Urinary bladder (tissue), 4 donors: ENCODE measurements around the gene LSM5. TPM values are rescaled to one million over a fixed set of nuclear protein-coding genes. Genes with fewer than 3 reads are reported as not detected.
A peak's percentile ranks its signal among the peaks of the same experiment; 100 is the strongest.
"Not testable (repeated sequence)": the region's sequence is repeated elsewhere in the genome, so short reads cannot be mapped to it uniquely, and the experiment has no call there.

ENCODE experiments used
- DNase-seq: peaks from one replicate; pipeline ENCODE4 v3.0.0-alpha.2; 2015; ENCODE audit errors: extremely low spot score
- H3K27ac ChIP-seq: one replicate; pipeline ENCODE4 v1.5.1; 2013; ENCODE audit warnings: low read depth, mild to moderate bottlenecking, moderate library complexity
- H3K36me3 ChIP-seq: one replicate; pipeline ENCODE4 v1.6.1; 2013; ENCODE audit warnings: mild to moderate bottlenecking, moderate library complexity; ENCODE audit not compliant: insufficient read depth
- H3K4me1 ChIP-seq: one replicate; pipeline ENCODE4 v1.6.1; 2013; ENCODE audit warnings: mild to moderate bottlenecking, moderate library complexity; ENCODE audit not compliant: insufficient read depth
- H3K4me3 ChIP-seq: one replicate; pipeline ENCODE4 v1.5.1; 2013; ENCODE audit warnings: low read depth, low read length
- WGBS: extraction: QIAGEN DNeasy Blood & Tissue Kit; methylation state at CpG from one replicate; pipeline ENCODE4 v1.1.7; 2013; 5-methylcytosine and 5-hydroxymethylcytosine counted together
- polyA plus RNA-seq: library from polyadenylated mRNA; stranded (reverse); fragments of 200-250 nt; gene quantifications from one replicate; pipeline ENCODE4 v1.2.3, GENCODE V29; 2013
- total RNA-seq: library from RNA; depleted of rRNA; stranded (reverse); fragments of >200 nt; gene quantifications from one replicate; pipeline ENCODE4 v1.2.3, GENCODE V29; 2014
- donor health status: healthy with polysubstance abuse.
- donor health status: healthy.

The LSM5 gene
- total and polyA plus RNA-seq, 2 donors = 34.1 to 44.1 TPM

DNA sequence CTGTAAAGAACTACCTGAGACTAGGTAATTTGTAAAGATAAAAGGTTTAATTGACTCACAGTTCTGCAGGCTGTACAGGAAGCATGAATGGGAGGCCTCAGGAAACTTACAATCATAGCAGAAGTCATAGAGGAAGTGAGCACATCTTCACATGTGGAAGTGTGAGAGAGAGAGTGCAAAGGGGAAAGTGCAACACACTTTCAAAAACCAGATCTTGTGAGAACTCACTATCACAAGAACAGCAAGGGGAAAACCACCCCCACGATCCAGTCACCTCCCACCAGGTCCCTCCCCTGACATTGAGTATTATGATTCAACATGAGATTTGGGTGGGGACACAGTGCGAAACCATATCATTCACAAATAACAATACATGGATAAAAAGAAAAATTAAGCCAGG lies 29.6 kb upstream of the LSM5 start:
- H3K4me1 ChIP-seq = peaks cover 1% of the 10 kb centered on the region
- 97% methylated on average over 2 of the region's 2 CpGs for WGBS
- H3K36me3 ChIP-seq = no peaks in the 10 kb centered on the region
- DNase-seq = no peak
- H3K4me3 ChIP-seq = no peak overlapping the region
- H3K27ac ChIP-seq = no peak overlapping the region

DNA sequence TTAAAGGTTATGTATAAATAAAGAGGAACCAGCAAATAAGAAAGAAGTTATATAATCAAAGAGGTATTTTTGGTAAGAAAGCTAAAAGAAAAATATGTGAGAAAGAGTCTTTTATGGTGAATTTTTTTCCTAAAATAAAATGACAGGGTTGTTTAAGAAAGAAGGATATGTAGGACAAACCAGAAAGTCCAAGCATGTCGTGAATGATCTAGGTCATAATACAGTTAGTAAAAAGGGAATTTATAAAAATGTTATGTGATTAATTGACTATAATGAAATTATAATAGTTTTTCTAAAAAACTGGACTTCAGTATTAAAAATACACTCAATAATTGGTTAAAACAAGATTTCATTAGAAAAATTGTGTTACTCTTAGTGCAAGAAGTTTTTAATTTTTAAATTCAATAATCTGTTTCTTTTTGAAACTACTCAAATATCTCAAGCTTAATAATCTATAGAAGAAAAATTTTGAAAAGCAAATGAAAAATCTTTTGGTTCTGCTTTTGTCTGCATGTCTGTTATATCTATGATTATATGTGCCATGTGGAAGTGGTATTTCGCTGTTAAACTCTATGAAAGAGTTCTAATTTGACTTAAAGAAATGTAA lies 28.5 kb upstream of the LSM5 start:
- Histone ChIP-seq H3K36me3 (no peaks in the 10 kb centered on the region), H3K27ac (no peak overlapping the region), H3K4me3 (no peak overlapping the region), H3K4me1 (no peaks in the 10 kb centered on the region)
- no peak for DNase-seq
- WGBS = 91% methylated on average over 2 of the region's 2 CpGs

DNA sequence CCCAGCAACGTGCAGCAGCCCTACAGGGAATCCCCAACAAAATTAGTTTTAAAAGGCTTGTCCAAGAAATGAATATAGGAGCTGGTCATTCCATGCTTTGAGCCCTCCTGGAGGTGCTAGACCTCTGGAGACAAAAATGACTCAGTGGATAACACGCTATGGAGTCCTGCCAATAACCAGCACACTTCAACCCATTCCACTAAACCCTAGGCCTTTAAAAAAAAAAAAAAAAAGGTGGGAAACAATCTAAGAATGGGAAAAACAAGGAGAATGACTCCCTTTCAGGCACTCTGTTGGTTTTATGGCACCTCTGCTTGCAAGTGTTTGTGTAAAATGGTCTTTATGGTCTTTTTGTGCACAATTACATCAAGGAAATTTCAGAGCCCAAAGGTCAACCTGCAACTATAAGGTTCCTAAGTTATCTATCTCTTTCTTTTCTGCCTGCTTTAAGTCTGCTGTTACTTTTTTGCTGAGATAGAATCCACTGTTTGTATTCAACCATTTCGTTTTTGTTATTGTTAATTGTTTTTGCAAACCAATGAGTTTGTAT lies 26.4 kb upstream of the LSM5 start:
- no peak for DNase-seq
- WGBS = 87% methylated on average over 3 of the region's 3 CpGs
- Histone ChIP-seq H3K4me3 (no peak overlapping the region), H3K27ac (no peak overlapping the region), H3K4me1 (peaks cover 3% of the 10 kb centered on the region), H3K36me3 (no peaks in the 10 kb centered on the region)

DNA sequence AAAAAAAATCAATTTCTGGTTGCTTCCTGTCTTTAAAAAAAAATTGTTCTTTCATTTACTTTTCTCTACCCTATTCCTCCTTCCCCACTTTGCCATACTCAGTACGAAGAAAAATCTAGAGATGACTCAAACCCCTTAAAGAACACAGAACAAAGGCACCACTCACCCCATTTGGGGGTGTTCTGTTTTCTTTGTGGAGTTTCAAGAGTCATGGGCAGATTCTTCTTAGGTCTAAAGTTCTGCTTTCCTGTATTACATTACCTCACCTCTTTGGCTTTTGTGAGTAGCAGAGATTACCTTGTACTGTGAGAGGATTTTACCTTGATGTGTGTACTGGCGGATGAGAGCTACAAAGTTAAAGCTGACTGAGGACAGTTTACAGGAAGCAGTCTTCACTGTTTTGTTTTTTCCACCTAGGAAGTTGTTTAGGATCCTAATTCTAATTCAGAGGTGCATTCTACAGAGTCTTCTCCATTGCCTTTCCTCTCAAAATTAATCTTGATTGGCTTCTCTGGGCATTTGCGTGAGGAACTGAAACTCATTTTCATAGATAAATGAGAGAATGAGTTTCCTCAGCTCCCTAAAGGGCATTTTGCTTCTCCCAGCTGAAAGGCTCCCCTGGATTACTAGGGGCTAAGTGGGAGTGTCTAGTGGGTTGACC lies 25.8 kb upstream of the LSM5 start:
- no peak overlapping the region for H3K27ac ChIP-seq
- 77% methylated on average over 3 of the region's 3 CpGs for WGBS
- H3K4me3 ChIP-seq = no peak overlapping the region
- no peak for DNase-seq
- H3K36me3 ChIP-seq = no peaks in the 10 kb centered on the region
- peaks cover 3% of the 10 kb centered on the region for H3K4me1 ChIP-seq

DNA sequence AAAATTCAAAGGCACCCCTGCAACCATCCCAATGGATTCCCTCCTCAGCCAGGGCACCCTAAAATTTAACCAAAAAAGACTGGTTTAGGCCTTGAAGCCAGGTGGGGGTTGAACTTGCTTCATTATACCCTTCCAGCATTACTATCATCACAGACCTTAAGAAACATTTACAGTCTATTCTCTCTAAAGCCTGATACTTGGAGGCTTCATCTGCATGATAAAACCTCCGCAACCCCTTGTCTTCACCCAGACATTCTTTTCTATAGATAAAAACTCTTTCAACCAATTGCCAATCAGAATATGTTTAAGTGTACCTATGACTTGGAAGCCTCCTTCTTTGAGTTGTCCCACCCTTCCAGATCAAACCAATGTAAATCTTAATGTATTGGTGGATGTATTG lies 23.0 kb upstream of the LSM5 start:
- Histone ChIP-seq H3K36me3 (no peaks in the 10 kb centered on the region), H3K4me3 (no peak overlapping the region), H3K4me1 (peaks cover 3% of the 10 kb centered on the region), H3K27ac (no peak overlapping the region)
- DNase-seq = no peak
- 94% methylated on average over 1 of the region's 1 CpG for WGBS

DNA sequence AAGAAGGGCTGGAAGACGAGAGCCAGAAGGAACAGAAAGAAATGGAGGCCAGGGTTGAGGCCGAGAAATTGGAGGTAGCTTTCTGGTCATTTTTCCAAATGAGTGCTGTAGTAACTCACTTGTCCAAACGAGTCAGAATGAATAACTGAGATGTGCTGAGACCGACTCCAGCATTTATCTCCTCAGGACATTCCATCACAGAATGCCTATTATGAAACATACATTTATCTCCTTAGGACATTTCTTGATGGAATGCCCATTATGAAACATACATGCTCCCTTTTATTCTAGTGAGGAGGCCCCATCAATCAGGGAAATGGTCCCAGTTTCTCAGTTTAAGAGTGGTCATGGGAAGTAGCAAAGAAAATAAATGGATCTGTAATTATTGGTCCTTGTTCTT lies 21.6 kb upstream of the LSM5 start:
- WGBS = 95% methylated on average over 4 of the region's 4 CpGs
- no peaks in the 10 kb centered on the region for H3K36me3 ChIP-seq
- no peak overlapping the region for H3K27ac ChIP-seq
- H3K4me1 ChIP-seq = peaks cover 3% of the 10 kb centered on the region
- no peak overlapping the region for H3K4me3 ChIP-seq
- DNase-seq = no peak

DNA sequence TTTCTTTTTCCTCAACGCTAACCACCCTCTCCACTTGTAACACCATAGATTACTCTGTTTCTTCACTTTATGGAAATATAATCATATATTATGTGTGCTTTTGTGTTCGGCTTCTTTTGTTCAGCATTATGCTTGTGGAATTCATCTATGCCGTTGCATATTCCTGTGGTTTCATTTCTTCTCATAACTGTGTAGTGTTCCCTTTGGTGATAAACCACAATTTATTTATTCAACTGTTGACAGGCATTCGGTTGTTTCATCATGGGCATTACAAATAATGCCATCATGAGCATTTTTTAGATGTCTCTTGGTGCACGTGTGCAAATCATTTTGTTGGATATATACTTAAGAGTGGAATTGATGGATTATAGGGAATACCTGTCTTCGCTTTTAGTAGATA lies 17.2 kb upstream of the LSM5 start:
- Histone ChIP-seq H3K4me1 (no peaks in the 10 kb centered on the region), H3K36me3 (no peaks in the 10 kb centered on the region), H3K27ac (no peak overlapping the region), H3K4me3 (no peak overlapping the region)
- DNase-seq = no peak
- WGBS = 96% methylated on average over 6 of the region's 6 CpGs

DNA sequence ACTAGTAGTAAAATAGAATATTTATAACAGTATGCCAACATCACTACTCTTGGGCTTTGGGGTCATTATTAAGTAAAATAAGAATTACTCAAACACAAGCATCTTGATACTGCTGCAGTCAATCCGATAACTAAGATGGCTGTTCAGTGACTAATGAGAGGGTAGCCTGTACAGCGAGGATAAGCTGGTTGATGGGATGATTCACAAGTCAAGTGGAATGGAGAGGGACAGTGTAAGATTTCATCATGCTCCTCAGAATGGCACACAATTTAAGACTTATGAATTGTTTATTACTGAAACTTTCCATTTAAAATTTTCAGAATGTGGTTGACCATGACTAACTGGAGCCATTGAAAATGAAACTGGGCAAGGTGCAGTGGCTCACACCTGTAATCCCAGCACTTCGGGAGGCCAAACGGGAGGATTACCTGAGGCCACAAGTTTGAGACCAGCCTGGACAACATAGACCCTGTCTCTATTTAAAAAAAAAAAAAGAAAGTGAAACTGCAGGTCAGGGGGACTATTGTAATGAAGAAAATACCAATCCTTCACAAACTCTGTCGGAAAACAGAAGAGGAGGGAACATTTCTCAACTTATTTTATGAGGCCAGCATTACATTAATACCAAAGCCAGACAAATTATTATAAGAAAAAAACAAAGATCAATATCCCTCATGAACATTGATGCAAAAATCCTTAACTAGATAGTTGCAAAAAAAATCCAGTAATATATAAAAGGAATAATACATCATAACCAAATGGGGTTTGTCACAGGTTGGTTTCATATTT lies 16.3 kb upstream of the LSM5 start:
- no peak for DNase-seq
- no peak overlapping the region for H3K4me3 ChIP-seq
- WGBS = 91% methylated on average over 5 of the region's 5 CpGs
- no peaks in the 10 kb centered on the region for H3K36me3 ChIP-seq
- H3K27ac ChIP-seq = no peak overlapping the region
- no peaks in the 10 kb centered on the region for H3K4me1 ChIP-seq

DNA sequence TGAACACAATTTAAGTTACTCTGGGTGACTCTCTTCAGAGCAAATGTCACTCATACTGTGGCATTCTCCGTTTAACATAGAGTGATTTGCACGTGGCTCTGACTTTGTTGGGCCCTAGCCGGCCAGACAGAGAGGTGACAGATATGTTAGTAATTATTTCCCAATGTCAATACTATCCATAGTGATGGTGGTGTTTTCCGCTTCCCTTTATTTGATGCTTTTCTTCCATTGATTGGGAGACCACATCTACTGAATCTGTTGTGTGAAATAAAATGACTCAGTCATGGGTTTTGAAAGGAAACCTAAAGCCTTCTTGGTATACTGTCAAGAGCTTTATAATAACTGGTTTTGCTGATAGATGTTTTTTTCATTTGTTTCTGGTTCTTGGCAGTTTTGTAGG lies 12.5 kb upstream of the LSM5 start:
- 78% methylated on average over 4 of the region's 4 CpGs for WGBS
- Histone ChIP-seq H3K4me3 (no peak overlapping the region), H3K36me3 (no peaks in the 10 kb centered on the region), H3K4me1 (no peaks in the 10 kb centered on the region), H3K27ac (no peak overlapping the region)
- DNase-seq = no peak

DNA sequence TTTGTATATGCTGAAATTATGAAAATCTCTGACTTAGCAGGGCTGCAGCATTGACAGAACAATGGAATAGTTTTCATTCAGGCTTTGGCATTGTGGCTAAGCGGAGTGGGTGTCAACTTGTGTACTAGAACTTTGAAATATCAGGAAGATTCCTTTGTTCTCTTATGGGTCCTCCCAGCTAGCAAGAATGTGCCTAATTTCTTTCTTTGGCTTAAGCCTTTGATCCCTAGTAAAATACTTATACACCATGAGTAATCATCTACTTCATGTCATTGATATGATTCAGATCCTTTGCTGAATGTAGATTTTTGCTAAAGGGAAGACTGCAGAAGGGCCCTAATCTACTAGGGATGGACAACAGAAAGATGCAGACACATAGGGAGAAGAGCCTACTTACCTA lies 11.3 kb upstream of the LSM5 start:
- peak overlapping the region; percentile 45 for H3K27ac ChIP-seq
- no peak overlapping the region for H3K4me3 ChIP-seq
- no peak for DNase-seq
- 31% methylated on average over 1 of the region's 1 CpG for WGBS
- H3K36me3 ChIP-seq = no peaks in the 10 kb centered on the region
- H3K4me1 ChIP-seq = no peaks in the 10 kb centered on the region

DNA sequence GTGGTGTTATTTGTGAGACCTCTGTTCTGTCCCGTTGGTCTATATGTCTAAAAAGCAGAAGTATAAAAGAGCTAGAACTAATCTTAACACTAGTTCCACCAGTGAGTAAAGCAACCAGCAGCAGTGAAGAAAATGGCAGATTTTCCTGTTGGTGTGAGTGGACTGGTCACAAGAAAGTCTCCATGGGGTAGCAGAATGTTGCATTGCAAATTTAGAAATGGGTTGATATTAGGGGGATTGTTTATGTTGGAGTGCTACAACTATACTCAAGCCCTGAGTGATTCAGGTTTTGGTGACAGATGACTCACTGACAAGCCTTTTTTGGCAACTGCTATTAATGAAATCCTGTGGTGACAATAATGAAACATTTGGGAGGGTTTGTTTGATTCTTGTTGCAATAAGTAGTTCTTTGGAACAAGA lies 10.8 kb upstream of the LSM5 start:
- H3K4me3 ChIP-seq = no peak overlapping the region
- DNase-seq = no peak
- 57% methylated on average over 1 of the region's 1 CpG for WGBS
- peak overlapping the region; percentile 23 for H3K27ac ChIP-seq
- H3K36me3 ChIP-seq = no peaks in the 10 kb centered on the region
- H3K4me1 ChIP-seq = no peaks in the 10 kb centered on the region

DNA sequence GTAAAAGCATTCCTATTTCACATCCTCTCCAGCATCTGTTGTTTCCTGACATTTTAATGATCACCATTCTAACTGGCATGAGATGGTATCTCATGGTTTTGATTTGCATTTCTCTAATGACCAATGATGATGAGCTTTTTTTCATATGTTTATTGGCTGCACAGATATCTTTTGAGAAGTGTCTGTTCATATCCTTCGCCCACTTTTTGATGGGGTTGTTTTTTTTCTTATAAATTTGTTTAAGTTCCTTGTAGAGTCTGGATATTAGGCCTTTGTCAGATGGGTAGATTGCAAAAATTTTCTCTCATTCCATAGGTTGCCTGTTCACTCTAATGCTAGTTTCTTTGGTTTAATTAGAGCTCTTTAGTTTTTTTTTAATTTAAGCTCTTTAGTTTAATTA lies 10.0 kb upstream of the LSM5 start:
- not testable (repeated sequence) for DNase-seq, H3K4me3 ChIP-seq, H3K27ac ChIP-seq, H3K4me1 ChIP-seq, H3K36me3 ChIP-seq
- 97% methylated on average over 1 of the region's 1 CpG for WGBS

DNA sequence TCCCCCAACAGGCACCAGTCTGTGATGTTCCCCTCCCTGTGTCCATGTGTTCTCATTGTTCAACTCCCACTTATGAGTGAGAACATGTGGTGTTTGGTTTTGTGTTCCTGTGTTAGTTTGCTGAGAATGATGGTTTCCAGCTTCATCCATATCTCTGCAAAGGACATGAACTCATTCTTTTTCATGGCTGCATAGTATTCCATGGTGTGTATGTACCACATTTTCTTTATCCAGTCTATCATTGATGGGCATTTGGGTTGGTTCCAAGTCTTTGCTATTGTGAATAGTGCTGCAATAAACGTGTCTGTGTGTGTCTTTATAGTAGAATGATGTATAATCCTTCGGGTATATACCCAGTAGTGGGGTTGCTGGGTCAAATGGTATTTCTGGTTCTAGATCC lies 9.6 kb upstream of the LSM5 start:
- DNase-seq, H3K4me1 ChIP-seq, H3K27ac ChIP-seq, H3K4me3 ChIP-seq, H3K36me3 ChIP-seq: not testable (repeated sequence)
- 92% methylated on average over 2 of the region's 2 CpGs for WGBS
